Measurements from ENCODE around the gene TYW3.

TYW3 gene

DNA sequence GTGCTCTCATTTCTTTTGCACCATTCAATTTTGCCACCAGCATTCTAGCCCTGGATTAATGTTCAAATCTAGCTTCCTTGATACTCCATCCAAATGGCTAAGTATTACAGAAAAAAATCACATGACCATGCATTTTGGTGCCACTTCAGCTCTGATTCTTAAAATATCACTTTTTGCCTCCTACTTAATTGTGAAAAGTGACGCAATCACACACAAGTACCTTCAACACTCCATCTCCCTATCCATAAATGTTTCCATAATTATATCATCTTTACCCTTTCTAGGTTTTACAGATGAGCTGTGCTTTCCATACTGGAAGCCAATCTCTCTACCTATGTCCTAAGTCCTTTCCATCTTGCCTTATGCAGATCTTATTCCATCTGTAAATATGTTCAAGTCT, 16.1 kb upstream of the TYW3 start:
- no peak for DNase-seq (ENCODE audit: low read depth)
- no peak overlapping the region for H3K4me3 ChIP-seq (ENCODE audit: low read depth, low read length)
- TF ChIP-seq MYC (IDR thresholded peaks at IDR 0.05; ENCODE audit: low read depth, low read length), result no peak
- TF ChIP-seq, protein P1, sequence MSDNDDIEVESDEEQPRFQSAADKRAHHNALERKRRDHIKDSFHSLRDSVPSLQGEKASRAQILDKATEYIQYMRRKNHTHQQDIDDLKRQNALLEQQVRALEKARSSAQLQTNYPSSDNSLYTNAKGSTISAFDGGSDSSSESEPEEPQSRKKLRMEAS (IDR thresholded peaks at IDR 0.05; ENCODE audit: low read depth, low read length), result no peak
- no peak for TF ChIP-seq POLR2A (IDR thresholded peaks at IDR 0.05; ENCODE audit: extremely low read depth, insufficient read length)
- TF ChIP-seq, protein P2, sequence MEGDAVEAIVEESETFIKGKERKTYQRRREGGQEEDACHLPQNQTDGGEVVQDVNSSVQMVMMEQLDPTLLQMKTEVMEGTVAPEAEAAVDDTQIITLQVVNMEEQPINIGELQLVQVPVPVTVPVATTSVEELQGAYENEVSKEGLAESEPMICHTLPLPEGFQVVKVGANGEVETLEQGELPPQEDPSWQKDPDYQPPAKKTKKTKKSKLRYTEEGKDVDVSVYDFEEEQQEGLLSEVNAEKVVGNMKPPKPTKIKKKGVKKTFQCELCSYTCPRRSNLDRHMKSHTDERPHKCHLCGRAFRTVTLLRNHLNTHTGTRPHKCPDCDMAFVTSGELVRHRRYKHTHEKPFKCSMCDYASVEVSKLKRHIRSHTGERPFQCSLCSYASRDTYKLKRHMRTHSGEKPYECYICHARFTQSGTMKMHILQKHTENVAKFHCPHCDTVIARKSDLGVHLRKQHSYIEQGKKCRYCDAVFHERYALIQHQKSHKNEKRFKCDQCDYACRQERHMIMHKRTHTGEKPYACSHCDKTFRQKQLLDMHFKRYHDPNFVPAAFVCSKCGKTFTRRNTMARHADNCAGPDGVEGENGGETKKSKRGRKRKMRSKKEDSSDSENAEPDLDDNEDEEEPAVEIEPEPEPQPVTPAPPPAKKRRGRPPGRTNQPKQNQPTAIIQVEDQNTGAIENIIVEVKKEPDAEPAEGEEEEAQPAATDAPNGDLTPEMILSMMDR (IDR thresholded peaks at IDR 0.05; ENCODE audit: low read depth, low read length), result no peak

DNA sequence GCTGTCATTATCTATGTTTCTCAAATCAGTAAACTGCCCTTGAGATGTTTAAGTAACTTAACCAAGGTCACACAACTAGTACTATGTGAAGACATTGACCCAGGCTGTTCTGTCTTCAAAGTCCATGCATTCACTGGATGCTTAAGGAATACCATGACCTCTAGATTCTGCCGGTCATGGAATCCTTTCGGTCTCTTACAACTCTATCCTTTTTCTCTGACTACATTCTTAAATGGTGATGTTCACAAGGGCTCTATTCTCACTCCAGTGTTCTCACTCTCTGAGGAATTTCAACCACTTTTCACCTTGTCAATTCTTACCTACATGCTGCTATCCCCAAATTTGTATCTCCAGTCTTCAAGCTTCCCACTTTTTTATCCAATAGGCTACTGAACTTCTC, 15.3 kb upstream of the TYW3 start:
- no peak for DNase-seq (ENCODE audit: low read depth)
- TF ChIP-seq, protein P1 (IDR thresholded peaks at IDR 0.05; ENCODE audit: low read depth, low read length), result no peak
- TF ChIP-seq, protein P2 (IDR thresholded peaks at IDR 0.05; ENCODE audit: low read depth, low read length), result no peak
- TF ChIP-seq POLR2A (IDR thresholded peaks at IDR 0.05; ENCODE audit: extremely low read depth, insufficient read length), result no peak
- TF ChIP-seq MYC (IDR thresholded peaks at IDR 0.05; ENCODE audit: low read depth, low read length), result no peak
- H3K4me3 ChIP-seq (ENCODE audit: low read depth, low read length), result no peak overlapping the region

DNA sequence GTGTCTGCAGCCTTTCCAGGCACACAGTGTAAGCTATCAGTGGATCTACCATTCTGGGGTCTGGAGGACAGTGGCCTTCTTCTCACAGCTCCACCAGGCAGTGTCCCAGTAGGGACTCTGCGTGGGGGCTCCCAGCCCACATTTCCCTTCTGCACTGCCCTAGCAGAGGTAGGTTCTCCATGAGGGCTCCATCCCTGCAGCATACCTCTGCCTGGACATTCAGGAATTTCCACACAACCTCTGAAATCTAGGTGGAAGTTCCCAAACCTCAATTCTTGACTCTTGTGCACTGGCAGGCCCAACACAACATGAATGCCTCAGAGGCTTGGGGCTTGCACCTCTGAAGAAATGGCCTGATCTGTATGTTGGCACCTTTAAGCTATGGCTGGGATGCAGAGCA, 6.9 kb upstream of the TYW3 start:
- DNase-seq (ENCODE audit: low read depth), result no peak

DNA sequence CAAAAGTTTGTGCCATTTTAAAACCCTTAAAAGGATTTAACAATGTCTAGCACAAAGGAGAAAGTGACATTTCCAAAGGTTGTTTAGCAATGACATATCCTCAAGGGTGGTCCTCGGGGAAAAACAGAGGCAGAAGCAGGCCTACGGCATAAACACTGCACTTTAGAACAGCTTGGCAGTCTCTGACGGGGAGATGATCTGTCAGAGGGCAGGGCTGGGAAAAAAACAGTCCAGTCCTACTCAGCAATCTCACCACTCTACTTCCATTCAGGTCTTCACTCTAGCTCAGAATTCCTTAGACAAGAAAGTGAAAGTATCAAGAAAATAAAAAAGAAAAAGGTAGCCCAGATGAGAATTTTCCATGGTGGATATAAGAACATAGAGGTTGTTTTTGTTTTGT, 4.2 kb upstream of the TYW3 start:
- DNase-seq (ENCODE audit: low read depth), result no peak
- H3K4me3 ChIP-seq (ENCODE audit: low read depth, low read length), result no peak overlapping the region
- TF ChIP-seq, protein P2 (IDR thresholded peaks at IDR 0.05; ENCODE audit: low read depth, low read length), result no peak
- no peak for TF ChIP-seq MYC (IDR thresholded peaks at IDR 0.05; ENCODE audit: low read depth, low read length)
- no peak for TF ChIP-seq POLR2A (IDR thresholded peaks at IDR 0.05; ENCODE audit: extremely low read depth, insufficient read length)
- TF ChIP-seq, protein P1 (IDR thresholded peaks at IDR 0.05; ENCODE audit: low read depth, low read length), result no peak

More for the DNA sequence above, 6.9 kb upstream of the TYW3 start:
- TF ChIP-seq, protein P2 (IDR thresholded peaks at IDR 0.05; ENCODE audit: low read depth, low read length), result no peak
- TF ChIP-seq POLR2A (IDR thresholded peaks at IDR 0.05; ENCODE audit: extremely low read depth, insufficient read length), result no peak
- TF ChIP-seq, protein P1 (IDR thresholded peaks at IDR 0.05; ENCODE audit: low read depth, low read length), result no peak
- TF ChIP-seq MYC (IDR thresholded peaks at IDR 0.05; ENCODE audit: low read depth, low read length), result no peak
- no peak overlapping the region for H3K4me3 ChIP-seq (ENCODE audit: low read depth, low read length)

DNA sequence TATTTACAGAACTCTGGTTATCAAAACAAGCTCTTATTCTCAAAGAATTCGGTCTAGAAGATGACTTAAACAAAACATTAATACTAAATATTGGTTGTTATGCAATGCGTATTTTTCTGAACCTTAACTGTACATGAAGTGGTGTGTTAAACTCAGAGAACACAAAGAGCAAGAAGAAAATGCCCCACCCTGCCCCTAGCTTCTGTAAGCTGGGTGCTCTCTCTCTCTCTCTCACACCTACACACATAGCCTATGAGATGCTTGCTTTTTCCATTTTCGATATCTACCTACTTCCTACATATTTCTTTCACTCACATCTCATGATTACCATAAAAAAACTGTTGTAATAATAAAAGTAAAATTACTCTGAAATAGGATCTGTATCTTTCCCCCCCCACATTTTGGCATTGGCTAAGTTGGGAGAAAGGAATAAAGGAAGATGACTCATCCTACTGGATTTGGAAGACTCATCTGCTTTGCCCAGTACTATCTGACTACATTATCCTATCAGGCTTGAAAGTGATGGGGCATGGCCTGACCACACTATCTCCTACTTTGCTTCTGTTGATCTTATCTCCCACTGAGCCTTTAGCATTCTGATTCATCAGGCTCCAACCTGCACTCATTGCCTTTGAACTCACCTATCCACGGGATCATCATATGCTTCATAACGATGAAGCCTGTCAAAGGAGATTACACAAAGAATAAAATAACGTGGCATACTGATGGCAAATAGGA, 3.0 kb upstream of the TYW3 start:
- TF ChIP-seq, protein P2 (IDR thresholded peaks at IDR 0.05; ENCODE audit: low read depth, low read length), result no peak
- TF ChIP-seq, protein P1 (IDR thresholded peaks at IDR 0.05; ENCODE audit: low read depth, low read length), result no peak
- TF ChIP-seq MYC (IDR thresholded peaks at IDR 0.05; ENCODE audit: low read depth, low read length), result no peak
- no peak for TF ChIP-seq POLR2A (IDR thresholded peaks at IDR 0.05; ENCODE audit: extremely low read depth, insufficient read length)
- DNase-seq (ENCODE audit: low read depth), result no peak
- no peak overlapping the region for H3K4me3 ChIP-seq (ENCODE audit: low read depth, low read length)
